Activated naive CD8-positive, alpha-beta T cell treated with anti-CD3 and anti-CD28 coated beads, Interleukin-2, amount 50 U/mL, for 16 hours (primary cell): ENCODE data around the gene IL11RA.
A peak's percentile ranks its signal among the peaks of the same experiment; 100 is the strongest.
"Not testable (repeated sequence)": the region's sequence is repeated elsewhere in the genome, so short reads cannot be mapped to it uniquely, and the experiment has no call there.

ENCODE experiments used
- DNase-seq: peaks from one replicate; pipeline ENCODE4 v3.0.0-alpha.2; 2020; ENCODE audit warnings: low read depth, low spot score

Gene IL11RA

DNA sequence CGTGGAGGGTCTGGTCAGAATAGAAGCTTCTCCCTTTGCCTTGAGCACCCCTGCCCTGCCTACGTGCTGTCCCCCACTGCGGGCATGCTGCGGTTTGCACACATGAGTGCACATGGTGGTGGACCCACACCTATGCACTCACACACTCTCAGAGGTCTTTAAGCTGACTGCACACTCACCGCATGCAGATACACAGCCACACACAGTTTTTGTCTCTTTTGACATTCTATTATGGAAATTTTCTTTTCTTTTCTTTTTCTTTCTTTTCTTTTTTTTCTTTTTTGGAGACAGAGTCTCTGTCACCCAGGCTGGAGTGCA is 22.5 kb upstream of the IL11RA start:
- DNase-seq, result no peak

DNA sequence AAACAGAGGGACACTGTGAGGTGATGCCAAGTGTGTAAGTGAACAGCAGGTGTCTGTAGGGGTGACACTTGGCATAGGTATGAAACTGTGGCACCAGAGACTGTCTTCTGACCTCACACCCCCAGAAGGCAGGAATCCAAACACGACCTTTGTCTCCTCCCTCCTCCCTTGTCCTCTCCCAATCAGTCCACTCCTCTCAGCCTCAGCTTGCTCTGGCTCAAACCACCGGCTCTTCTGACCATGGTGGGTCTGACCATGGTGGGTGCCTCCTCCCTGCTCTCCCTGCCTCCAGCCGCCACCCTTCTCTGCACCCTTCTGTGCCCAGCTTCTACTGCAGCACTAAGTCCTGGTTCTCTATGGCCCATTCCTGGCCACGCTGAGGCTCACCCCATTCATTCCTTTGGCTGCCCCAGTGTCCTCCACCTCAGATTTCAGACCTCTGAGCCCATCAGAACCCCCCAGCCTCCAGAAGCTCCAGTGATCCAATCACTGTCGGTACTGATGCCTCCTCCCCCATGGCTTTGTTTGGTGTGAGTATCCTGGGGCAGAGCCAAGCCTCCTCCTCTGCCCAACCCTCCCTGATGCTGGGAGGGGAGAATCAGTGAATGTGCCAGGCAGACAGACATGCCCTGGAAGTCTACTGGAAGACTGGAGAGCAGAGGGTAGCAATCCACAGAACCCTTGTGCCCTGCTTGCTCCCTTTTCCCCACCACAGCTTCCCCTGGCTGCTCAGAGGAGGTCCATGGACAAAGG is 21.4 kb upstream of the IL11RA start:
- DNase-seq, result no peak

DNA sequence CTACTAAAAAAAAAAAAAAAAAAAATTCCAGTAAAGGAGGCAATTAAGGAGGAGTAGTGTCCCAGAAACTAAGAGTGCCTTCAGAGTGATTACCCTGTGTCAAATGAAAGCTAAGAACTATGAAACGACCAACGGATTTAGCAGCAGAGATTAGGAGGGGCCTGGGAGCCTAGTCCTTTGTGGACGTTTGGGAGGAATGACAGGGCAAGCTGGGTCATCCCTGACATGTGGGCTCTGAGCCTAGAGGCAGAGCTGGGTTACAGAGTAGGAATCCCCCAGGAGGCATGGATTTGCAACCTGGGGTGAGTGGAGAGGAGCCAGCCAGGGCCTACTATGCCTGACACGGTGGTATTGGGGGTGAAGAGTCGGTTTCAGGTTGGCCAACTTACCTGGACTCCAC is 18.8 kb upstream of the IL11RA start:
- DNase-seq, result no peak

DNA sequence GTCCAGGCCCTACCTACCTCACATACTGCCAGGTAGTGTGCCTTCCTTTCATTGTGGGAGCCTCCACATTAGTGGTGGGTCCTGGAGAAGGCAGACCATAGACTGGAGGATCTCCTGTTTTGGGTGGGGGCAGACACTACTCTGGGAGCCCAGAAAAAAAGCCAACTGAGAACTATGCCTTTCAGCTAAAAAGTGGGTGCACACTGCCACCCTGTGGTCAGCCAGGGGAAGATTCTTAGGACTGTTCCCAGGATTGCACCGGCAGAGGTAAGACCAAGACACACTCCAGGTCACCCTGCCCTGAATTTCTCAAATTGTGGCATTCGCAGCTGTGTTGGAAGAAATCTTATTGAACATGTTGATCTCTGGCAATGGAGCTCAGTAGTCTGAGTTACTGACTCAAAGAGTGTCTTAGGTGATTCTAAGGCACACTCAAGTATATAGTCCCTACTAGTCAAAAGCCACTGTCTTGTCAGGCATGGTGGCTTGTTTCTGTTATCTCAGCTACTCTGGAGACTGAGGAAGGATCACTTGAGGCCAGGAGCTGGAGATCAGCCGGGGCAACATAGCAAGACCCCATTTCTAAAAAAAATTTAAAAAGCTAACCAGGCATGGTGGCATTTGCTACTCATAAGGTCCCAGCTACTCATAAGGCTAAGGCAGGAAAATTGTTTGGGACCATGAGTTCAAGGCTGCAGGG is 18.0 kb upstream of the IL11RA start:
- DNase-seq, result peak; percentile 54

DNA sequence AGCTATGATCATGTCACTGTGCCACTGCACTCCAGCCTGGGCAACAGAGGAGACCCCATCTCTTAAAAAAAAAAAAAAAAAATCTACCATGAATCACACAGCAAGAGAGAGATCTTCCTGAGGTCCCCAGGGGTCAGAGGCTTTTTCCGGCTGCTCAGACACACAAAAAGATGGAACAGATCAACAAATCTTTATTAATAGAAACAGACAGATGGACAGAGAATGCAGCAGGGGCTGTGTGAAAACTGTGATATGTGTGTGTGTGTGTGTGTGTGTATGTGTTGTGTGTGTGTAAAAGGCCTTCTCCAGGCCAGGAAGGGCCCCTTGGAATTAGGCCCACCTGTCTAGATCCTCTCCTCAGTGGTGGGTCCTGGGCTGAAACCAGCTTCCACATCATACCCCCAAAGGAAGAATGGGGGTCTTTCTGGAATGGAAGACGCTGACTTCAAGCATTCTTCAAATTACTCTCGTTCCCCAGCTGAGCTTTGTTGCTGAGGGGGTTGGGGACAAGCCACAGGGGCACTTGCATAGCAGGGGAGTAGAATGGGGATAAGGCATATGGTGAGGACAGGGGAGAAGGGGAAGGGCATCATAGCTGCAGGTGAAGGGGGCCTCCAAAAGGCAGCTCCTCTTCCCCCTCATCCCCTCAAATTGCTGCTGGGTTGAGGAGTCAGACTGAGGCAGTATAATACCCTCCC is 17.3 kb upstream of the IL11RA start:
- DNase-seq, result no peak

DNA sequence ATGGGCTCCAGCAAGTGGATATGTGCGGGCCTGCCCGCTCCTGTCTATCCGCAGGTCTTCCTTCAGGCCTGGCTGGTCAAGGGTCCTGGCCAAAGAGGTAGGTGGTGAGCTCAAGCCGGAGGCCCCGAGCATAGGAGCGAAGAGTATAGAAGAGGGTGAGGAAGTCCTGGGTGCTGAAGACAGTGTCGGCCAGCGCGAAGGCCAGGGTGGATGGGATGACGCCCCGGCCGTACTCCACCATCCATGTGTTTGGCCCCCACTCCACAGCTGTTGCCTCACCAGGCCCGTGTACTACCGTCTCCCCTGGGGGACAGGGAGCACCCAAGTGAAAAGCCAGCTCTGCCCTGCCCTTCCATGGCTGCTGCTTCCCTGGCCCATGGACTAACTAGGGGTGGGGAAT is 16.4 kb upstream of the IL11RA start:
- DNase-seq, result no peak

DNA sequence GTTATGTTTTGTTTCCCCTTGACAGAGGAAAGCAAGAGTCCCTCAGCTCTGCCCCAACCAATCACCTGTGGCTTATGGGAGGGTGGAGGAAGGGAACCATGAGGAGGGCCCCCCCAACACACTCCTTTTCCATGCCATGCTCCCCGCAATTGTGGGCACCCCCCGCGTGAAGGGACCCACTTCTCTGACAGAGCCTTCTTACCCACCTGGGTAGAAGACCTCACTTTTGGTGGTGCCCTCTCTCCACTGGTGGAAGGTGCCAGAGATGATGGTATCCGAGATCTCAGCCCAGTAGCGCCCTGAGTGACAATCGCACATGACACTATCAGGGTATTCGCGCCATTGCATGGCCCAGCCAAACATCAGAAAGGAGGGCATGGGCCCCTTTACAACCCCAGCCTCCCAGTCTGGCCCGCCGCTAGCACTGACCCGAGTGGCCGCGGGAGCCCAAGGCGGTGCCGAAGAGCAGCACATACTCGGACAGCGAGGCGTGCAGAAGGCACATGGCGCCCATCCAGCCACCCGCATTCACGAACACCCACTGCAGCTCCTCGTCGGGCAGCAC is 15.1 kb upstream of the IL11RA start:
- no peak for DNase-seq

DNA sequence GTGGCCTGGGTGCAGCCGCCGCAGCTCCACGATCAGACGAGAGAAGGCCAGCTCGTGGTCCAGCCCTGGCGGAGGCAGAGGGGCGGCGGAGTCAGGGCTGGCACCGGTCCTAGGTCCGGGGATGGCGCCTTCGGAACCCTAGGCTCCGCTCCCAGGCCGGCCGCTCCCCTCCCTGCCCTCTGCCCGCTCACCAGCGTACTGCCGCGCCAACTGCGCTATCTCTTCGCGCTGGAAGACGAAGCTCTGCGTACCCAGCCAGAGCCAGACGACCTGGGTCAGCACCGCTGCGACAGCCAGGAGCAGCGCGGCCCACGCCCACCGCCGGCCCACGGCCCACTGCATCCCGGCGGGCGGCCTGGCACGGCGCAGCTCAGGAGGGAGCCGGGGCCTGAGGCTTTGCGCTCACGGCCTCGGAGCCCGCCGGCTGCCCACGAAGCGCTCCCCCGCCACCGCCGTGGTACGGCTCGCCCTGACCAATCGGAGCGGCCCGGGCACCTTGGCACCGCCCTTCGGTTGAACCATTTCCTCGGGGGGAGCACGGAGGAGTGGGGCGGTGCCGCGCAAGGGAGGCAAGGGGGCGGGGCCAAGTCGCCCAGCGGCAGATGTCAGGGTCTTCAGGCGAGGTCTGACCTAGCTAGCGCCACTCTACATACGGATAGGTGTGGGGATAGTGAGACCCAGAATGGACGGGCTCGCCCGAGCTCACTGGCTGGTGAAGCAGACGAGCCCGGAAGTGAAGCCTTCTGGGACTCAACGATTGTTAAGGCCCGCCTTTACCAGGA is 14.4 kb upstream of the IL11RA start, which contains the start of gene SIGMAR1:
Gene SIGMAR1, minus strand, starts transcription at position 432 of the 782 bp plus-strand sequence. Its CDS starts 90 bp downstream, at position 342.
- DNase-seq, result peak; percentile 88

DNA sequence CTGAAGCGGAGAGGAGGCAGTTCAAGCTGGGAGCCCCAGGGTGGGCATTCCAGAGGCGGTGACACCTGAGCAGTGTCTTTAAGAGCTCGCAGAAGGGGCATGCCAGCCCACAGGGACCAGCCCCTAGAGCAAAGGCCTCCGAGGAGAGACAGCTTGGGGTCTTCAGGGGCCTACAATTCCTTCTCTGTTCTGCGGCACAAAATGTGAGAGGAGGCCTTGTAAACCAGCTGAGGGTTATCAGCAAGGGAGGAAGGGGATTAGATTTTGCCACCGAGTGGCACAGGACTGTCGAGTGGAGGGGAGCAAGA is 13.9 kb upstream of the IL11RA start:
- DNase-seq, result no peak

DNA sequence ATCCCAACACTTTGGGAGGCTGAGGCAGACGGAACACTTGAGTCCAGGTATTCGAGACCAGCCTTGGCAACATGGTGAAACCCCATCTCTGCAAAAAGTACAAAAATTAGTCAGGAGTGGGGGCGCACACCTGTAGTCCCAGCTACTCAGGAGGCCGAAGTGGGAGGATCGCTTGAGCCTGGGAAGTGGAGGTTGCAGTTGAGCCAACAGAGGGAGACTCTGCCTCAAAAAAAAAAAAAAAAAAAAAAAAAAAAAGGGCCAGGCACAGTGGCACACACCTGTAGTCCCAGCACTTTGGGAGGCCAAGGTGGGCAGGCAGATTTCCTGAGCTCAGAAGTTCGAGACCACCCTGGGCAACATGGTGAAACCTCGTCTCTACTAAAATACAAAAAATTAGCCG is 12.7 kb upstream of the IL11RA start:
- DNase-seq, result not testable (repeated sequence)

DNA sequence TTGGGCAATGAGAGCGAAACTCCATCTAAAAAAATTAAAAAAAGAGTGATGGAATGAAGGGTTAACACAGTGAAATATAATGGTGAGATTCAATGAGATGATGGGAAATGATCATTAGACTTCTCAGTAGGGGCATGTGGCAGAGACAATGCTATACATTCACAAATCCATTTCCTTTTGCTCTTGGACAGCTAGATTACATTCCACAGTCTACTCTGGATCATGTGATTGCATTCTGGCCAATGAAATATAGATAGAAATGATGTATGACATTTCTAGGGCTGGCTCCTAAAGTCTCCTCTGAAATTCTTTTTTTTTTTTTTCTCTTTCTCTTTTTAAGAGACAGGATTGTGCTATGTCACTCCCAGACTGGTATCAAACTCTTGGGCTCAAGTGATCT is 9.3 kb upstream of the IL11RA start:
- DNase-seq, result no peak

DNA sequence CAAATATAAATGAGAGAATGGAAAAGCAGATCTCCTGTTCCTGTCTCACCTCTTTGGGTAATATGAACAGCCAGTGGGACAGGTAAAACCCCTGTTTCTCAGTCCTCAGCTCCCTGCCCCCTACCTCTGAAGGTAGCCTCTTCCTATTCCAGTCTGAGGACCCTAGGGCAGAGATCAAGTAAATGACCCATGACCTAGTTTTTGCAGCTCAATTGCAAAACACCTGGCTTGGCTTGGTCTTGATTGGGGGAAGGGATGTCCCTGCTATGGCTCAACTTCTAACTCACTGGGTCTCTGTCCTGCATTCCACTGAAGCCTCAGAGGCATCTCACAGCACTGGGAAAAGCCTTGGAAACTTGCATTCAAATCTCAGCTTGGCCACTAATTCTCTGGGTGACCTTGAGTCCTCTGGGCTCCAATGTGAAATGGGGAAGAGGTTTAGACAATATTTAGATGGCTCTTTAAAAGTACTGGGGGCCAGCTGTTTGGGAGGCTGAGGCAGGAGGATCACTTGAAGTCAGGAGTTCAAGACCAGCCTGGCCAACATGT is 7.1 kb upstream of the IL11RA start:
- DNase-seq, result no peak

DNA sequence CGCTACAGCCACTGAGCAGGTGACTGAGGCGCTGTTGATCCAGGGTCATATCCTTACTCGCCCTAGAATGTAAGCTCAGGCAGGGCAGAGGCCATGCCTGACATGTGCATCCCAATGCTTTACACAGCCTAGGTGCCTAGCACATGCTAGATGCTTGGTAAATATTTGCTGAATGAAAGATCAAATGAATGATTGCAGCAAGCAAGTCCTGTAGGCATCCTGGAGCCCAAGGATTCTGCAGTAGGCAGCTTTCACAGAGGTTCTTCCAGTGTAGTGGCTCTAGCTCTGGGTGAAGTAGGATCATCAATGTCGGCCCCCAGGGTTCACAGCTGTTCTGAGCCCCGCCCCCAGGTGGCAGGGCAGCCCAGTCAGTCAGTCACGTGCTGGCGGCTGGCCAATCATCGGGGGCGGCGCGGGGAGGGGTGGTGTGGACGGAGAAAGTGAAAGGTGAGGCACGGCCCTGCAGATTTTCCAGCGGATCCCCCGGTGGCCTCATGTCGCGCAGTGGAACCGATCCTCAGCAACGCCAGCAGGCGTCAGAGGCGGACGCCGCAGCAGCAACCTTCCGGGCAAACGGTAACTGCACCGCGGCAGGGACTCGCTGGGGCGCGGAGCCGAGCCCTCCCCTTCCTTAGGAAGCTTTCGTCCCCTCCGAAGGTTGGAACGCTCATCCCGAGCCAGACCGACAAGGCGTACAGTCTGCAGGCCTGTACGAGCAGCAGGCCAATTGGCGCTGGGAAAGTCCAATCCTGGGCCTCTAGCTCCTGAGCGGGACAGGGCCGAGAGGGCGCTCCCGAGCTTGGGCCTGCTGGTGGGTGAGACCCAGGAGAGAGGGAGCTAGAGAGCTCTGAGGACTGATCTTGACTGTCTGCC is 5.5 kb upstream of the IL11RA start, which contains the start of gene GALT:
Gene GALT, plus strand, starts transcription at position 465 of the 873 bp plus-strand sequence. Its CDS starts 30 bp downstream, at position 495.
- DNase-seq, result peak; percentile 99

DNA sequence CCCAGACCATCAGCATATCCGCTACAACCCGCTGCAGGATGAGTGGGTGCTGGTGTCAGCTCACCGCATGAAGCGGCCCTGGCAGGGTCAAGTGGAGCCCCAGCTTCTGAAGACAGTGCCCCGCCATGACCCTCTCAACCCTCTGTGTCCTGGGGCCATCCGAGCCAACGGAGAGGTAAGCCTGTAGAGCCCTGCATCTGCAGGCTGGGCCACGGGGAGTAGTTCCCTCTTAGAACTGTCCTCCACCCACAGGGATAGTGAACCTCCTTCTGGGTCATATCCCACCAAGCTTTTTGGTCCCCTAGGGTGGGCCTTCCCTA is 4.9 kb upstream of the IL11RA start:
- DNase-seq, result no peak

DNA sequence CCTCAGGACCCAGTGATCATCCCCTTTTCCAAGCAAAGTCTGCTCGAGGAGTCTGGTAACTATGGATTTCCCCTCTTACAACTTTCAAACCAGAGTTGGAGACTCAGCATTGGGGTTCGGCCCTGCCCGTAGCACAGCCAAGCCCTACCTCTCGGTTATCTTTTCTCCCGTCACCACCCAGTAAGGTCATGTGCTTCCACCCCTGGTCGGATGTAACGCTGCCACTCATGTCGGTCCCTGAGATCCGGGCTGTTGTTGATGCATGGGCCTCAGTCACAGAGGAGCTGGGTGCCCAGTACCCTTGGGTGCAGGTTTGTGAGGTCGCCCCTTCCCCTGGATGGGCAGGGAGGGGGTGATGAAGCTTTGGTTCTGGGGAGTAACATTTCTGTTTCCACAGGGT is 4.3 kb upstream of the IL11RA start:
- no peak for DNase-seq

DNA sequence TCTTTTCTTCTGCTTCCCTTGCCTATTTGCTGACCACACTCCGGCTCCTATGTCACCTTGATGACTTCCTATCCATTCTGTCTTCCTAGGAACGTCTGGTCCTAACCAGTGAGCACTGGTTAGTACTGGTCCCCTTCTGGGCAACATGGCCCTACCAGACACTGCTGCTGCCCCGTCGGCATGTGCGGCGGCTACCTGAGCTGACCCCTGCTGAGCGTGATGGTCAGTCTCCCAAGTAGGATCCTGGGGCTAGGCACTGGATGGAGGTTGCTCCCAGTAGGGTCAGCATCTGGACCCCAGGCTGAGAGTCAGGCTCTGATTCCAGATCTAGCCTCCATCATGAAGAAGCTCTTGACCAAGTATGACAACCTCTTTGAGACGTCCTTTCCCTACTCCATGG is 3.3 kb upstream of the IL11RA start:
- no peak for DNase-seq

DNA sequence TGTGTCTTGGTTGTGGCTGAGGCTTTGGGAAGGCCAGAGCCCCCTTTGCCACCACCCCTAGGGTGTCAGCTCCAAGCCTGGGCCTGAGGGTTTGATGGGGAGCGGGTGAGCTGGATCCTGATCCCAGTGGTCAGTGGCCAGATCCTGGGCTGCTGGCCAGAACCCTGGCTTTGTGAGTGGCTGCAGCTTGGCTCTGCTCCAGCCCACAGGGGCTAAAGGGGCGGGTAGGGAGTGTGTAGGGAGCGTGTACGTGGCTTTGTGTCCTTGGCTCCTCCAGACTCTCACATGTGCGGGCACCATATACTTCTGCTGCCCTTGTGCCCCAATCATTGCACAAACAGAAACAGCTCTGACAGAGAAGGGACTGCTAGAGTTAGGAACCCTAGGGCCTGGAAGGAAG is 1.2 kb upstream of the IL11RA start:
- no peak for DNase-seq

DNA sequence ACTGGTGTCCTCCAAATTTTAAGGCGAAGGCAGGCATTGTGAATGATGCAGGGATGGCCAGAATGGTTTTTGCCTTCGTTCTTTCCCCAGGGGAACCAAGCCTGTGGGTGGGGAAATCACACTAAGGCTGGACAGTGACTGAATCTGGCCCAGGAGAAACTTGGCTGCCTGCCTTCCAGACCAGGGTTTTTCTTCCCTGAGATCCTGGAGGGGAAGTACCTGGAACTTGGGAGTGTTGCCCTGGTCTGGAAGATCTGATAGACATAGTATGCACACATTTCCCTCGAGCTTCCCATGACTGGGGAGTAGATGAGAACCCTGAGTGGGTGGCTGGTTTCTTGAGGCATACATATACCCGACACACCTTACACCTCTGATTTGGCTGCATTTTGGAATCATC is 664 bp upstream of the IL11RA start:
- DNase-seq, result no peak

DNA sequence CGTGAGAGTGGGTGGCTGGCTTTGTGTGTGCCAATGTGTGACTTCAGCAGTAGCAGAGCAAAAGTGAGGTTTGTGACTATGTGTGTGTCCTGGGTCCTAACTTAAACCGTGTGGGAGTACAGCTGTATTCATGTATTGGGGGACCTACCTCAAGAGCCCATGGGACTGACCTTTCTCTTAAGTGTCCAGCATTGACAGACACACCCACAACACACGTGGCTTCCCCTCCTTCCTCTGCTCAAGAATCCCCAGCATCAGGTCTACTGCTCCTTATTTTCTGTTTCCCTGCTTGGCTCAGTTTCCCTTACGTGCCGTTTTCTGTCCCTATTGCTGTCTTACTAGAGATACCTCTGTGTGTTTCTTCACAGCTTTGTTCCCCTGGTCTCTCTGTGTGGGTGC is 616 bp downstream of the IL11RA start:
- DNase-seq, result no peak
